HepG2 (cell line): ENCODE results near the gene SLC19A1. TPM values are rescaled to one million over a fixed set of nuclear protein-coding genes. Genes with fewer than 3 reads are reported as not detected.

Source experiments
- ATAC-seq: fragments of 200-7000 bp; cut with Tn5 transposase; 3 replicates; pipeline ENCODE4 v1.9.1; 2020; ENCODE audit warnings: mild to moderate bottlenecking, moderate library complexity
- BruUV-seq: library from RNA; stranded (reverse); fragments of 400-500 nt; replicated peaks from 2 replicates; lab custom pipeline; 2021; lab: Mats Ljungman, UMichigan
- CTCF ChIA-PET: fragments of 300-600 bp; formaldehyde crosslinking; extraction: SDS; loops from one replicate; lab custom pipeline; 2021; ENCODE audit warnings: low total read pairs, inconsistent platforms, low intra/inter-chr PET ratio; lab: Yijun Ruan, JAX
- POLR2A ChIA-PET: fragments of 350-600 bp; sonication (Branson Sonifier 250); formaldehyde crosslinking; loops from one replicate; lab custom pipeline; 2020; ENCODE audit warnings: antibody characterized with exemption, inconsistent platforms; lab: Yijun Ruan, JAX
- DNase-seq: peaks from one replicate; pipeline ENCODE4 v3.0.0-alpha.2; 2015; ENCODE audit warnings: low spot score
- FAIRE-seq: peaks from 3 replicates; lab custom pipeline; 2011; peaks lifted over from hg19 to GRCh38; lab: Jason Lieb, UNC
- H2AFZ ChIP-seq: one replicate; pipeline ENCODE4 v1.6.1; 2011; ENCODE audit warnings: low read length, inconsistent platforms
- H3K27ac ChIP-seq: fragments of 300-600 bp; 3 replicates; pipeline ENCODE4 v1.8.0; 2011; ENCODE audit warnings: mixed run types, mild to moderate bottlenecking, mixed read lengths, low read length, inconsistent platforms; ENCODE audit not compliant: insufficient read depth; ENCODE audit errors: extremely low read length
- H3K27me3 ChIP-seq, 2 experiments: fragments of 200-600 bp in 1 of 2; 2 replicates in 1 of 2; 3 replicates in 1 of 2; pipeline versions ENCODE4 v1.6.0 to v1.8.0; 2011; ENCODE audit warnings: low read length in 2 of 2, mild to moderate bottlenecking in 2 of 2, moderate library complexity in 2 of 2, inconsistent platforms in 1 of 2; ENCODE audit not compliant: insufficient read depth in 2 of 2, control insufficient read depth in 1 of 2
- H3K36me3 ChIP-seq, 2 experiments: fragments of 200-600 bp in 1 of 2; replicated peaks in 1 of 2; 2 replicates in 1 of 2; 3 replicates in 1 of 2; pipeline versions ENCODE4 v1.5.1 to v1.8.0; 2011; ENCODE audit warnings: low read length in 2 of 2, inconsistent platforms in 1 of 2; ENCODE audit not compliant: insufficient read depth in 2 of 2, control insufficient read depth in 1 of 2
- H3K4me1 ChIP-seq: 2 replicates; pipeline ENCODE4 v1.5.1; 2012; ENCODE audit warnings: low read length, inconsistent platforms; ENCODE audit not compliant: insufficient read depth
- H3K4me2 ChIP-seq: 2 replicates; pipeline ENCODE4 v1.6.0; 2011; ENCODE audit warnings: low read depth, low read length, inconsistent platforms
- H3K4me3 ChIP-seq, 3 experiments: fragments of 200-600 bp in 1 of 3; sonication (generic), shearing (Covaris generic) in 1 of 3; replicated peaks in 1 of 3; 2 replicates each; pipeline ENCODE4 v1.5.1; 2011 to 2016; ENCODE audit warnings: low read length in 3 of 3, inconsistent platforms in 2 of 3, low read depth in 2 of 3, mild to moderate bottlenecking in 2 of 3, control low read depth in 1 of 3, mixed read lengths in 1 of 3; ENCODE audit not compliant: insufficient read depth in 1 of 3
- H3K79me2 ChIP-seq: one replicate; pipeline ENCODE4 v1.6.1; 2011; ENCODE audit warnings: low read length, inconsistent platforms; ENCODE audit not compliant: insufficient read depth
- H3K9ac ChIP-seq: 2 replicates; pipeline ENCODE4 v1.6.0; 2011; ENCODE audit warnings: mild to moderate bottlenecking, low read depth, low read length, inconsistent platforms; ENCODE audit not compliant: insufficient read depth
- H3K9me3 ChIP-seq: 2 replicates; pipeline ENCODE4 v1.5.1; 2012; ENCODE audit warnings: mild to moderate bottlenecking, low read length
- H4K20me1 ChIP-seq: 2 replicates; pipeline ENCODE4 v1.6.0; 2011; ENCODE audit warnings: inconsistent platforms, mild to moderate bottlenecking, low read length, moderate library complexity; ENCODE audit not compliant: insufficient read depth
- AGO2 ChIP-seq: fragments of 200-400 bp; formaldehyde crosslinking; optimal IDR thresholded peaks from 2 replicates; pipeline ENCODE3; 2017; ENCODE audit warnings: mild to moderate bottlenecking, low read depth, low read length, moderate library complexity
- CHD2 ChIP-seq: IDR thresholded peaks from 2 replicates; pipeline ENCODE4 v1.6.1; 2011; ENCODE audit warnings: low read depth, low read length, improper control_type of control experiment
- HNRNPK ChIP-seq: fragments of 200-400 bp; formaldehyde crosslinking; IDR thresholded peaks from 2 replicates; pipeline ENCODE4 v1.6.1; 2018; ENCODE audit warnings: low read length, low read depth, moderate library complexity, mild to moderate bottlenecking; ENCODE audit not compliant: poor library complexity, severe bottlenecking
- HNRNPL ChIP-seq: fragments of 200-400 bp; formaldehyde crosslinking; IDR thresholded peaks from 2 replicates; pipeline ENCODE4 v1.6.1; 2017; ENCODE audit warnings: mild to moderate bottlenecking, low read depth, low read length
- HOXA9 ChIP-seq: sonication (generic); formaldehyde crosslinking; IDR thresholded peaks from 2 replicates; pipeline ENCODE4 v1.8.1; 2022; ENCODE audit warnings: missing genetic modification reagents, mild to moderate bottlenecking, moderate library complexity, borderline replicate concordance
- STAG1 ChIP-seq: sonication (generic); formaldehyde crosslinking; IDR thresholded peaks from 2 replicates; pipeline ENCODE4 v1.4.0; 2020; ENCODE audit warnings: missing genetic modification reagents
- ZFY ChIP-seq: sonication (generic); formaldehyde crosslinking; IDR thresholded peaks from 2 replicates; pipeline ENCODE4 v1.4.0; 2020; ENCODE audit warnings: missing genetic modification reagents
- WGBS: methylation state at CpG from one replicate; pipeline ENCODE4 v1.1.6; 2017; ENCODE audit warnings: low lambda C conversion rate; 5-methylcytosine and 5-hydroxymethylcytosine counted together
- in situ Hi-C: cut with HindIII; loops from 2 replicates; pipeline ENCODE4 v1.10.0; 2017; ENCODE audit warnings: low pct_unique_long_range_greater_than_20kb; ENCODE audit not compliant: extremely low pct_ligation_motif_present
- intact Hi-C: fragments of 100-400 bp; cut with micrococcal nuclease; formaldehyde crosslinking; loops from one replicate; pipeline ENCODE4 v1.10.0; 2022; ENCODE audit not compliant: unreplicated experiment
- polyA plus RNA-seq, 8 experiments: library from polyadenylated mRNA; depleted of rRNA in 3 of 8; stranded (reverse) in 7 of 8; unstranded in 1 of 8; fragments of >200 nt; fragmentation: Illumina TruSeq in 4 of 8; extraction: Trizol in 4 of 8; gene quantifications; 2 replicates each; pipeline versions ENCODE4 v1.2.1 to v1.2.3, GENCODE V29; 2011 to 2016; ENCODE audit warnings: low read depth in 4 of 8, missing spikeins in 1 of 8, mixed read lengths in 1 of 8; ENCODE audit not compliant: insufficient read depth in 1 of 8
- total RNA-seq, 5 experiments: library from RNA; depleted of rRNA; stranded (reverse); fragments of >200 nt; fragmentation: Illumina TruSeq; extraction: Trizol; gene quantifications; 2 replicates each; pipeline ENCODE4 v1.2.3, GENCODE V29; 2016; ENCODE audit warnings: low read depth in 1 of 5

Gene SLC19A1
- total and polyA plus RNA-seq, 2 of the 13 experiments (the other 11 are each of a cell fraction or from before 2014, with no cell fraction given): 21.8 to 23.0 TPM

GRCh38 chr21:45490049-45490731 lies 52.0 kb downstream of the SLC19A1 start:
- H3K9ac ChIP-seq: no peak overlapping the region
- no TSS peak for BruUV-seq
- no peak overlapping the region for H2AFZ ChIP-seq
- intact Hi-C loops (no loop called here), in situ Hi-C loops (no loop called here)
- H4K20me1 ChIP-seq: no peaks in the 10 kb centered on the region
- H3K27ac ChIP-seq: no peak overlapping the region
- no peak overlapping the region for H3K4me2 ChIP-seq
- no peaks in the 10 kb centered on the region for H3K79me2 ChIP-seq
- DNase-seq: no peak
- no peak for FAIRE-seq
- WGBS: 95% methylated on average over 22 of the region's 29 CpGs
- POLR2A ChIA-PET: no interaction called here
- CTCF ChIA-PET: no interaction called here
- TF ChIP-seq STAG1 (CRISPR knock-in tag) (no peak), CHD2 (no peak), HNRNPL (0 out of 2 replicates have a peak, but pooled peaks have one; percentile 75), AGO2 (peak; percentile 88), ZFY (CRISPR knock-in tag) (no peak)
- H3K4me1 ChIP-seq: no peaks in the 10 kb centered on the region; the same call in 1 of the 2 replicates
- no peak for ATAC-seq
- H3K36me3 ChIP-seq: peaks cover 2 to 5% of the 10 kb centered on the region in 2 experiments; a peak in 1 of 5 replicates
- no peak overlapping the region for H3K4me3 ChIP-seq
- H3K9me3 ChIP-seq: no peaks in the 10 kb centered on the region
- no peaks in the 10 kb centered on the region for H3K27me3 ChIP-seq

GRCh38 chr21:45489722-45489982 lies 52.6 kb downstream of the SLC19A1 start:
- no peaks in the 10 kb centered on the region for H3K9me3 ChIP-seq
- peaks cover 2 to 3% of the 10 kb centered on the region in 2 experiments; a peak in 2 of 5 replicates for H3K36me3 ChIP-seq
- no TSS peak for BruUV-seq
- ATAC-seq (no peak), DNase-seq (no peak), FAIRE-seq (no peak)
- in situ Hi-C loops: no loop called here
- no peak overlapping the region for H2AFZ ChIP-seq
- H3K9ac ChIP-seq: no peak overlapping the region
- WGBS: 91% methylated on average over 9 of the region's 9 CpGs
- no peaks in the 10 kb centered on the region for H3K79me2 ChIP-seq
- no peaks in the 10 kb centered on the region for H4K20me1 ChIP-seq
- H3K27ac ChIP-seq: no peak overlapping the region
- intact Hi-C loops: no loop called here
- CTCF ChIA-PET: no interaction called here
- POLR2A ChIA-PET: no interaction called here
- H3K27me3 ChIP-seq: no peaks in the 10 kb centered on the region
- H3K4me2 ChIP-seq: no peak overlapping the region
- H3K4me1 ChIP-seq: no peaks in the 10 kb centered on the region; the same call in 1 of the 2 replicates
- peak; percentile 78 for TF ChIP-seq HNRNPK
- TF ChIP-seq HOXA9 (CRISPR knock-in tag): no peak
- no peak overlapping the region for H3K4me3 ChIP-seq
